IPS DF 6.9 (cell line): ENCODE measurements around the gene MIA2.
"Not testable (repeated sequence)": the region's sequence is repeated elsewhere in the genome, so short reads cannot be mapped to it uniquely, and the experiment has no call there.

Experiments
- DNase-seq: peaks from one replicate; pipeline ENCODE4 v3.0.0-alpha.2; 2013; ENCODE audit warnings: low read depth, low spot score
- H3K27ac ChIP-seq: one replicate; pipeline ENCODE4 v1.5.1; 2013; ENCODE audit warnings: low read length, control low read depth
- H3K27me3 ChIP-seq: 2 replicates; pipeline ENCODE4 v1.6.1; 2013; ENCODE audit warnings: mild to moderate bottlenecking, low read length; ENCODE audit not compliant: control insufficient read depth, insufficient read depth
- H3K36me3 ChIP-seq: 2 replicates; pipeline ENCODE4 v1.6.1; 2013; ENCODE audit warnings: low read length; ENCODE audit not compliant: control insufficient read depth, insufficient read depth
- H3K4me1 ChIP-seq: 2 replicates; pipeline ENCODE4 v1.6.1; 2013; ENCODE audit warnings: low read length; ENCODE audit not compliant: control insufficient read depth, insufficient read depth
- H3K4me3 ChIP-seq: 2 replicates; pipeline ENCODE4 v1.5.1; 2013; ENCODE audit warnings: mild to moderate bottlenecking, low read length
- H3K9me3 ChIP-seq: 2 replicates; pipeline ENCODE4 v1.6.1; 2013; ENCODE audit warnings: low read length, inconsistent platforms; ENCODE audit not compliant: control insufficient read depth, insufficient read depth
- WGBS: extraction: QIAGEN DNeasy Blood & Tissue Kit; methylation state at CpG from one replicate; pipeline ENCODE4 v1.1.7; 2013; ENCODE audit warnings: mixed read lengths, missing lambda C conversion rate; ENCODE audit not compliant: insufficient read length, insufficient coverage; 5-methylcytosine and 5-hydroxymethylcytosine counted together

MIA2 gene

DNA sequence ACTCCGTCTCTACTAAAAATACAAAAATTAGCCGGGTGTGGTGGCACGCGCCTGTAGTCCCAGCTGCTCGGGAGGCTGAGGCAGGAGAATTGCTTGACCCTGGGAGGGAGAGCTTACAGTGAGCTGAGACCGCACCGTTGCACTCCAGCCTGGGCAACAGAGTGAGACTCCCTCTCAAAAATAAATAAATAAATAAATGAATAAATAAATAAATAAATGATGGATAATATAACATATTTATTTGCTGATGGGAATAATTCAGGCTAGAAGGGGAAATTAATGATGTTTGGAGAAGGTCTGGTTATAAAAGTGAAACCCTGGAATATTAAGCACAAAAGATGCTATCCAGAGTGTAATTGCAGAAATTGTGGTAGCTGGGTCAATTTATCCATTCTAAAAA, 107.4 kb downstream of the MIA2 start:
- WGBS, result no CpG with 5 or more reads among the region's 7 CpGs
- not testable (repeated sequence) for H3K9me3 ChIP-seq, DNase-seq, H3K4me1 ChIP-seq, H3K36me3 ChIP-seq, H3K27me3 ChIP-seq, H3K27ac ChIP-seq, H3K4me3 ChIP-seq

DNA sequence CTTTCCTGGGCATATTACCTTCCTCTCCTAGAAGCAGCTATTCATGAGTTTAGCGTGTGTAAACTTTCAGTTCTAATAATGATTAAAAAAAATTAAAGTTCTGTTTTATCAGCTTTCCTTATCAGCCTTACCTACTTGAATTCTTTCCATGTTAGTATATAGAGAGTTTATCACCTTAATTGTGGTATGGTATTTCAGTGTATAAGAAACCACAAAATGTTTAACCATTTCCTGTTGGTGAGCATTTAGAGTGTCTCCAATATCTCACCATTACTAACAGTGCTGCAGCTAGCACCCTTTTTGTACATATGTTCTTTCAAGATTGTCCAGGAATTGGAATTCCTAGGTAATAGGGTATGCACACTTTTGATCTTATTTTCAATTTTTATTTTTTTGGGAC, 109.1 kb downstream of the MIA2 start:
- DNase-seq, result no peak
- Histone ChIP-seq H3K36me3 (no peaks in the 10 kb centered on the region), H3K27me3 (no peaks in the 10 kb centered on the region), H3K27ac (no peak overlapping the region), H3K4me3 (no peak overlapping the region), H3K4me1 (no peaks in the 10 kb centered on the region), H3K9me3 (no peaks in the 10 kb centered on the region)
- no CpG with 5 or more reads among the region's 1 CpG for WGBS

DNA sequence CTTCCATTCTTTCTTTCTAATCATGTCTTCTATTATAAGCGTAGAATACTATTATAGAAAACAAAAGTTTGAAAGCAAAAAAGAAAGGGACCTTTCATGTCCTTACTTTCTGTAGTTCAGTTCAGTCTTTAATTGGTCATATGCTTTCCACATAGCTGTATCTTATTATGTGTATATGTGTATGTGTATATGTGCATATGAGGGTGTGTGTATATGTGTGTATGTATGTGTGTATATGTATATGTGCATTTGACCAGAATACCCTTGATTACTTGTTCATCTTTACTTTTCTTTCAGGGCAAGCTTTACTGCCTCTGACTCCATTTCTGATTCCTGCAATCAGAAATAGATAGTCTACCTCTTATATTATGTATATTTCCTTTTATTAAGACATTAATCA, 109.9 kb downstream of the MIA2 start:
- Histone ChIP-seq H3K4me1 (no peaks in the 10 kb centered on the region), H3K27me3 (no peaks in the 10 kb centered on the region)
- WGBS, result 100% methylated on average over 1 of the region's 1 CpG

DNA sequence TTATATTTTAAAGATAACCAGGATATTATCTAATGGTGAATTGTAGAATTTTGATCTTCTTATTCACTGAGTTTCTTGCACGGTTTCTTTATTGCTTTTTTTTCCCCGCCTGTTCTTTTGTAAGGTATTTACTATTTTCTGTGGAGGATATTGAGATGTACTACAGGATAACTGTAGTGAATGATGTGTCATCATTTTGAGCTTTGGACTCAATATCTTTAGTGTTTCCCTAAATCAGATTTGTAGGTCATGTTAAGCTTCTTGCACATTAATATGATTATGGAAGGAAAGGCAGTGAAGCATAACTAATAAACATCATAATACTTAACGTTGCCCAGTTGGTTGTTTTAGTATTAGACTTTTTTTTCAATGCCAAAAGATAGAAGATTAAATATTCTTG, 117.2 kb downstream of the MIA2 start:
- no peaks in the 10 kb centered on the region for H3K36me3 ChIP-seq
- no peaks in the 10 kb centered on the region for H3K9me3 ChIP-seq
- no peaks in the 10 kb centered on the region for H3K27me3 ChIP-seq
- DNase-seq, result no peak
- no peak overlapping the region for H3K4me3 ChIP-seq
- H3K27ac ChIP-seq, result no peak overlapping the region
- no peaks in the 10 kb centered on the region for H3K4me1 ChIP-seq
- no CpG with 5 or more reads among the region's 3 CpGs for WGBS

More for the DNA sequence above, 109.9 kb downstream of the MIA2 start:
- Histone ChIP-seq H3K27ac (no peak overlapping the region), H3K9me3 (no peaks in the 10 kb centered on the region), H3K36me3 (no peaks in the 10 kb centered on the region), H3K4me3 (no peak overlapping the region)
- no peak for DNase-seq

DNA sequence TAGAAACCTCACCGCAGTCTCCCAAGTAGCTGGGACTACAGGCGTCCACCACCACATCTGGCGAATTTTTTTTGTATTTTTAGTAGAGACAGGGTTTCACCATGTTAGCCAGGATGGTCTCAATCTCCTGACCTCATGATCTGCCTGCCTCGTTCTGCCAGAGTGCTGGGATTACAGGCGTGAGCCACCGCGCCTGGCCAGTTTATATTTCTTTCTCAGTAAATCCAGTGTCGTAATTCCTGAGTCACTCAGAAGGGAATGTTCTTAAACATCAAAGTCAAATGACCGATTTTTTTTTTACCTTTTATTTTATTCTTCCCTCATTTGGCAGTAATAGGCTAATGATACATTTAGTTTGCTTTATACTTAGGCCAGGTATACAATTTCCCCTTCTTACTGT, 118.0 kb downstream of the MIA2 start:
- no peak overlapping the region for H3K4me3 ChIP-seq
- no peaks in the 10 kb centered on the region for H3K36me3 ChIP-seq
- no peaks in the 10 kb centered on the region for H3K4me1 ChIP-seq
- H3K9me3 ChIP-seq, result no peaks in the 10 kb centered on the region
- DNase-seq, result no peak
- no peak overlapping the region for H3K27ac ChIP-seq
- WGBS, result no CpG with 5 or more reads among the region's 9 CpGs
- no peaks in the 10 kb centered on the region for H3K27me3 ChIP-seq

DNA sequence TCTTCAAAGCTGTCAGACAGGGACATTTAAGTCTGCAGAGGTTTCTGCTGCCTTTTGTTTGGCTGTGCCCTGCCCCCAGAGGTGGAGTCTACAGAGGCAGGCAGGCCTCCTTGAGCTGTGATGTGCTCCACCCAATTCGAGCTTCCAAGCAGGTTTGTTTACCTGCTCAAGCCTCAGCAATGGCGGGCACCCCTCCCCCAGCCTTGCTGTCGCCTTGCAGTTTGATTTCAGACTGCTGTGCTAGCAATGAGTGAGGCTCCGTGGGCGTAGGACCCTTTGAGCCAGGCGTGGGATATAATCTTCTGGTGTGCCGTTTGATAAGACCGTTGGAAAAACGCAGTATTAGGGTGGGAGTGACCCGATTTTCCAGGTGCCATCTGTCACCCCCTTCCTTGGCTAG, 125.4 kb downstream of the MIA2 start:
- not testable (repeated sequence) for H3K4me3 ChIP-seq, H3K27me3 ChIP-seq, H3K9me3 ChIP-seq, H3K27ac ChIP-seq, DNase-seq, H3K36me3 ChIP-seq, H3K4me1 ChIP-seq
- no CpG with 5 or more reads among the region's 10 CpGs for WGBS

DNA sequence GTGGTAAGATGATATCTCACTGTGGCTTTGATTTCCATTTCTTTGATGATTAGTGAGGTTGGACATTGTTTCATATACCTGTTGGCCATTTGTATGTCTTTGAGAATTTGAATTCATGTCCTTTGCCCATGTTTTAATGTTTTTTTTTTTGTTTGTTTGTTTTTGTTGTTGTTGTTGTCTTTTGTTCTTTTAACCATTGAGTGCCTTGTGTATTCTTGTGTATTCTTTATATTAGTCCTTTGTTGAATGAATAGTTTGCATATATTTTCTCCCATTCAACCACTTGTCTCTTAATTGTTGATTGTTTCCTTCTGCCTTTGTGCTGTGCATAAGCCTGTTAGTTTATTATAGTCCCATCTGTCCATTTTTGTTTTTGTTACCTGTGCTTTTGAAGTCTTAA, 126.6 kb downstream of the MIA2 start:
- Histone ChIP-seq H3K9me3 (no peaks in the 10 kb centered on the region), H3K27ac (no peak overlapping the region), H3K4me3 (no peak overlapping the region), H3K27me3 (no peaks in the 10 kb centered on the region), H3K4me1 (no peaks in the 10 kb centered on the region), H3K36me3 (no peaks in the 10 kb centered on the region)
- DNase-seq, result no peak

DNA sequence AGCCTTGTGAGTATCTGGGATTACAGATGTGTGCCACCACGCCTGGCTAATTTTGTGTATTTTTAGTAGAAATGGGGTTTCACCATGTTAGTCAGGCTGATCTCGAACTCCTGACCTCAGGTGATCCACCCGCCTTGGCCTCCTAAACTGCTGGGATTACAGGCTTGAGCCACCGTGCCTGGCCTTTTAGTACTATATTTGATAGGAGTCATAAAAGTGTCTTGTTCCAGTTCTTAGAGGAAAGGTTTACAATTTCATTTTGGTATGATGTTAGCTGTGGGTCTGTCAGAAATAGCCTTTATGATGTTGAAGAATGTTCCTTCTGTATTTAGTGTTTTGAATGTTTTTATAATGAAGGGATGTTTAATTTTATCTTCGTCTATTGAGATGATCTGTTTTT, 127.8 kb downstream of the MIA2 start:
- H3K36me3 ChIP-seq, H3K4me1 ChIP-seq, H3K27ac ChIP-seq, DNase-seq, H3K9me3 ChIP-seq, H3K4me3 ChIP-seq, H3K27me3 ChIP-seq: not testable (repeated sequence)
- WGBS, result 100% methylated on average over 1 of the region's 5 CpGs

DNA sequence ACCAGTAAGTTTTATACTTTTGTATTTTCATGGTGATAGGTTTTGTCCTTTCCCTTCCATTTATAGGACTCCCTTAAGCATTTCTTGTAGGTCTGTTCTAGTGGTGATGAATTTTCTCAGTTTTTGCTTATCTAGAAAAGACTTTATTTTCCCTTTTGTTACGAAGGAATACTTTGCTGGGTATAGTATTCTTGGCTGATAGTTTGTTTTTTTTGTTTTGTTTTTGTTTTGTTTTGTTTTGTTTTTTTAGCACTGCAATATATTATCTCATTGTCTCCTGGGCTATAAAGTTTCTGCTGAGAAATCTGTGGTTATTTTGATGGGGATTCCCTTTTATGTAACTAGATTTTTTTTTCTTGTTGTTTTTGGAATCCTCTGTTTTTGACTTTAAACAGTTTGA, 130.8 kb downstream of the MIA2 start:
- Histone ChIP-seq H3K4me3 (no peak overlapping the region), H3K9me3 (no peaks in the 10 kb centered on the region), H3K27me3 (no peaks in the 10 kb centered on the region), H3K36me3 (no peaks in the 10 kb centered on the region), H3K4me1 (peaks cover 4% of the 10 kb centered on the region; the same call in 1 of the 2 replicates), H3K27ac (no peak overlapping the region)
- no CpG with 5 or more reads among the region's 1 CpG for WGBS
- DNase-seq, result no peak

DNA sequence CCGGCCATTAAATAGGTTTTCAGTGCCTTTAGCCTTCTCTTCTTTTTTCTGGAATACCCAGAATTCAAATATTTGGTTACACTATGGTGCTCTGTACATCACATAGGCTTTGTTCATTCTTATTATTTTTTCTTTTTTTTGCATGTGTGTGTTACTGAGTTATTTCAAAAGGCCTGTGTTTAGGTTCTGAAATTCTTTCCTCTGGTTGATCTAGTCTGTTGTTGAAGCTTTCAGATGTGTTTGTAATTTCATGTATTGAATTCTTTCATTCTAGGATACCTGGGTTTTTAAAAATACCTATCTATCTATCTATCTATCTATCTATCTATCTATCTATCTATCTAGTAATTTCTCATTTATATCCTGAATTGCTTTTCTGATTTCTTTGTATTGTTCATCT, 131.6 kb downstream of the MIA2 start:
- Histone ChIP-seq H3K9me3 (no peaks in the 10 kb centered on the region), H3K27me3 (no peaks in the 10 kb centered on the region), H3K4me3 (no peak overlapping the region), H3K36me3 (no peaks in the 10 kb centered on the region), H3K27ac (no peak overlapping the region), H3K4me1 (peaks cover 4% of the 10 kb centered on the region; the same call in 1 of the 2 replicates)
- DNase-seq, result no peak
- WGBS, result no CpG with 5 or more reads among the region's 1 CpG

DNA sequence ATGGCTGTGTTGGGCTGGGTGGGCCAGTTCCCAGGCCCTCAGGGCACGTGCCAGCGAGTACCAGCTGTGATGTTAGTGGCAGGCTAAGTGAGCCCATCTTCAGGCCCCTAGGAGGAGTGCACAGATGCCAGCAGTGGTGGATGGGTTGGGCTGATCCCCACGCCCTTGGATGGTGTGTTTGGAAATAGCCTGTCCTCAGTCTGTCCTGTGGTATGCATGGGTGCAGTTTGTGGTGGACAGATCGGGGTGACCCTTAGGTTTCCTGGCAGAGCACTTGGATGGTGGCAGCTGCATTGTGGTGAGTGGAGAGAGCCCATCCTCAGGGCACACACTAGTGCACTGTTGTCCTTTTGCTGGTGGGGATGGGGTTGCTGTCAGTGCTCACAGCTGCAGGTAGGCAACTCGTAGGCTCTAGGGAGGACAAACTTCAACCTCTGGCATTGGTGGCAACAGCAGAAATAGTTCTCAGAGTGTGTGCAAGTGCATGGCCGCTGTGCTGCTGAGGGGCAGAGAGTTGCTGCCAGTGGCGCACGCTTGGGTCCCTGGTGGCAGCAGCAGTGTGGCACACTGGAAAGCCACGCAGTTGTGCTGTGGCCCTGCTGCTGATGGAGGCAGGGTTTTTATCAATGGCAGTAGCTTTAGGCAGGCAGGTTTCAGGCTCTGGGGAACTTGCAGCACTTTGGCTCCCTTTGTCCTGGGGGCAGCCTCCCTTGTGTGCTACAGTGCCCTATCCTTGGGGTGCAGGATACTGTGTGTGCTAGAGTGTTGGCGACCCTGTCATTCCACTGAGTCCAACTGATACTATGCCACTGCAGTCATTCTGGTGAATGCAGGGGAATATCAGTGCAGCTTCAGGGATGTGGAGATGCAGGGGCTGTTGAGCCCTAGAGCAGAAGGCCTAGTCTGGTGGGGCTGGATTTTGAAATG, 133.0 kb downstream of the MIA2 start:
- peaks cover 4% of the 10 kb centered on the region; the same call in 1 of the 2 replicates for H3K4me1 ChIP-seq
- no peak overlapping the region for H3K27ac ChIP-seq
- H3K27me3 ChIP-seq, result no peaks in the 10 kb centered on the region
- DNase-seq, result no peak
- no peak overlapping the region for H3K4me3 ChIP-seq
- H3K36me3 ChIP-seq, result no peaks in the 10 kb centered on the region
- no peaks in the 10 kb centered on the region for H3K9me3 ChIP-seq
- WGBS, result no CpG with 5 or more reads among the region's 10 CpGs
